Mucosa of descending colon (tissue), 3 donors: Measurements from ENCODE around the gene SEPHS1. TPM values are rescaled to one million over a fixed set of nuclear protein-coding genes. Genes with fewer than 3 reads are reported as not detected.
A peak's percentile ranks its signal among the peaks of the same experiment; 100 is the strongest.

Source experiments
- ATAC-seq: fragments of 200-7000 bp; cut with Tn5 transposase; one replicate; pipeline ENCODE4 v1.9.1; 2020; ENCODE audit warnings: mild to moderate bottlenecking, moderate library complexity
- DNase-seq, 3 donors: peaks; one replicate each; pipeline ENCODE4 v3.0.0-alpha.2; 2020
- H3K36me3 ChIP-seq: fragments of 200-600 bp; one replicate; pipeline ENCODE4 v1.8.0; 2021; ENCODE audit warnings: low read depth, mild to moderate bottlenecking
- H3K4me1 ChIP-seq: fragments of 200-600 bp; one replicate; pipeline ENCODE4 v1.8.0; 2021; ENCODE audit warnings: low read depth, mild to moderate bottlenecking
- H3K4me3 ChIP-seq: fragments of 200-600 bp; one replicate; pipeline ENCODE4 v1.8.0; 2021; ENCODE audit warnings: mild to moderate bottlenecking
- H3K9me3 ChIP-seq: fragments of 200-600 bp; one replicate; pipeline ENCODE4 v1.8.0; 2021; ENCODE audit warnings: mild to moderate bottlenecking
- CTCF ChIP-seq: fragments of 200-600 bp; IDR thresholded peaks from one replicate; pipeline ENCODE4 v1.8.0; 2022; ENCODE audit warnings: antibody characterized with exemption, mild to moderate bottlenecking
- intact Hi-C, 2 donors: fragments of 100-400 bp; cut with DNase I in 1 of 2; cut with micrococcal nuclease in 1 of 2; formaldehyde crosslinking; loops; one replicate each; pipeline versions ENCODE4 v1.11.0 to v1.11.1; 2022; cut with DNase I, micrococcal nuclease
- long read RNA-seq, 2 donors: library from polyadenylated mRNA; unstranded; transcript quantifications; one replicate each; pipeline ENCODE4 v2.0.0, GENCODE V29; 2019 to 2021
- total RNA-seq, 3 donors: library from RNA; stranded (reverse); fragmentation: NEBNext Ultra II Directional in 2 of 3; extraction: Animal tissue kit (Norgen Biotek cat#: 25700) in 2 of 3; gene quantifications; one replicate each; pipeline versions ENCODE4 v1.2.1 to v1.2.4, GENCODE V29; 2021 to 2023
- donor health status: DM: no; HTN: no; CAD: no; lungs with moderate emphysema.
- donor health status: DM: no; HTN: no; CAD: no.
- donor health status: DM: no; HTN: yes; CAD: no.

The SEPHS1 gene
- total RNA-seq = 10 to 100 TPM; 32.3 to 40.3 (median 36.6) TPM
- long read RNA-seq, donor 1, transcript SEPHS1-201 (9 exons, 3,273 nt) = major isoform, 33 of 77 reads
- long read RNA-seq, donor 1, partial matches to known transcripts = 9 of 77 reads
- long read RNA-seq, donor 1, other reads (novel, unspliced or antisense) = 35 of 77 reads
- long read RNA-seq, donor 2, transcript SEPHS1-201 (9 exons, 3,273 nt) = major isoform, 10 of 15 reads
- long read RNA-seq, donor 2, partial matches to known transcripts = 1 of 15 reads
- long read RNA-seq, donor 2, other reads (novel, unspliced or antisense) = 3 of 15 reads

GRCh38 chr10:13348216-13349017, at the start of gene SEPHS1:
Gene SEPHS1, minus strand, starts transcription at chr10:13348293. Its CDS starts 3,343 bp downstream, at chr10:13344950.
- DNase-seq = peak; percentile 80 to 86 (median 86)
- intact Hi-C loops = no loop called here

GRCh38 chr10:13397052-13397451, 49.0 kb upstream of the SEPHS1 start:
- H3K9me3 ChIP-seq = no peaks in the 10 kb centered on the region
- no peaks in the 10 kb centered on the region for H3K36me3 ChIP-seq
- no peak for DNase-seq
- TF ChIP-seq CTCF = no peak
- H3K4me3 ChIP-seq = no peak overlapping the region
- no peaks in the 10 kb centered on the region for H3K4me1 ChIP-seq
- intact Hi-C loops = no loop called here
- no peak for ATAC-seq

More at GRCh38 chr10:13348216-13349017, at the start of gene SEPHS1:
- H3K4me3 ChIP-seq = peak within 1 kb of the TSS; percentile 87
- ATAC-seq = peak; percentile 76
- H3K9me3 ChIP-seq = no peaks in the 10 kb centered on the region
- H3K4me1 ChIP-seq = peaks cover 15% of the 10 kb centered on the region
- TF ChIP-seq CTCF = no peak
- H3K36me3 ChIP-seq = no peaks in the 10 kb centered on the region

- ATAC-seq = no peak
- Histone ChIP-seq H3K4me3 (no peak overlapping the region), H3K4me1 (no peaks in the 10 kb centered on the region), H3K36me3 (no peaks in the 10 kb centered on the region), H3K9me3 (no peaks in the 10 kb centered on the region)
- DNase-seq = no peak
- TF ChIP-seq CTCF = no peak
- intact Hi-C loops = no loop called here
Observed at GRCh38 chr10:13396369-13396768, 48.3 kb upstream of the SEPHS1 start.

GRCh38 chr10:13395540-13395939, 47.4 kb upstream of the SEPHS1 start:
- DNase-seq (no peak), ATAC-seq (no peak)
- no peak for TF ChIP-seq CTCF
- no peaks in the 10 kb centered on the region for H3K9me3 ChIP-seq
- H3K36me3 ChIP-seq = no peaks in the 10 kb centered on the region
- no peaks in the 10 kb centered on the region for H3K4me1 ChIP-seq
- intact Hi-C loops = no loop called here
- no peak overlapping the region for H3K4me3 ChIP-seq

- no peak overlapping the region for H3K4me3 ChIP-seq
- no peak for DNase-seq
- H3K9me3 ChIP-seq = no peaks in the 10 kb centered on the region
- intact Hi-C loops = no loop called here
- ATAC-seq = no peak
- no peaks in the 10 kb centered on the region for H3K36me3 ChIP-seq
- TF ChIP-seq CTCF = no peak
- no peaks in the 10 kb centered on the region for H3K4me1 ChIP-seq
Observed at GRCh38 chr10:13393640-13394039, 45.5 kb upstream of the SEPHS1 start.
